Measurements from ENCODE around the gene GEMIN2. TPM values are rescaled to one million over a fixed set of nuclear protein-coding genes. Genes with fewer than 3 reads are reported as not detected.
"Not testable (repeated sequence)": the region's sequence is repeated elsewhere in the genome, so short reads cannot be mapped to it uniquely, and the experiment has no call there.

The GEMIN2 gene
- total RNA-seq, 1 experiment from 2014 or later, result 63.7 TPM

GRCh38 chr14:39109893-39110715 lies 4.0 kb upstream of the GEMIN2 start:
- DNase-seq (ENCODE audit: low spot score), result no peak

- DNase-seq (ENCODE audit: low spot score), result no peak
Measured at GRCh38 chr14:39113685-39114072, 444 bp upstream of the GEMIN2 start.

GRCh38 chr14:39122330-39123138 lies 8.4 kb downstream of the GEMIN2 start:
- DNase-seq (ENCODE audit: low spot score), result no peak

GRCh38 chr14:39137835-39138234 lies 23.7 kb downstream of the GEMIN2 start:
- not testable (repeated sequence) for DNase-seq (ENCODE audit: low spot score)

- no peak for DNase-seq (ENCODE audit: low spot score)
Measured at GRCh38 chr14:39138440-39138839, 24.3 kb downstream of the GEMIN2 start.

- DNase-seq (ENCODE audit: low spot score), result no peak
Measured at GRCh38 chr14:39140170-39140569, 26.0 kb downstream of the GEMIN2 start.

- DNase-seq (ENCODE audit: low spot score), result not testable (repeated sequence)
Measured at GRCh38 chr14:39141623-39142022, 27.5 kb downstream of the GEMIN2 start.

GRCh38 chr14:39143226-39143625 lies 29.1 kb downstream of the GEMIN2 start:
- not testable (repeated sequence) for DNase-seq (ENCODE audit: low spot score)

- DNase-seq (ENCODE audit: low spot score), result no peak
Measured at GRCh38 chr14:39145266-39145966, 31.3 kb downstream of the GEMIN2 start.

- no peak for DNase-seq (ENCODE audit: low spot score)
Measured at GRCh38 chr14:39154594-39155189, 40.6 kb downstream of the GEMIN2 start.

GRCh38 chr14:39157491-39157890 lies 43.4 kb downstream of the GEMIN2 start:
- no peak for DNase-seq (ENCODE audit: low spot score)

- no peak for DNase-seq (ENCODE audit: low spot score)
Measured at GRCh38 chr14:39158222-39158858, 44.2 kb downstream of the GEMIN2 start.

- DNase-seq (ENCODE audit: low spot score), result no peak
Measured at GRCh38 chr14:39160494-39160893, 46.4 kb downstream of the GEMIN2 start.

- not testable (repeated sequence) for DNase-seq (ENCODE audit: low spot score)
Measured at GRCh38 chr14:39167797-39168320, 53.7 kb downstream of the GEMIN2 start.

- DNase-seq (ENCODE audit: low spot score), result no peak
Measured at GRCh38 chr14:39168591-39168990, 54.5 kb downstream of the GEMIN2 start.

GRCh38 chr14:39169541-39169900 lies 55.4 kb downstream of the GEMIN2 start:
- DNase-seq (ENCODE audit: low spot score), result no peak

- no peak for DNase-seq (ENCODE audit: low spot score)
Measured at GRCh38 chr14:39173198-39173597, 59.1 kb downstream of the GEMIN2 start.

- peak; percentile 99 for DNase-seq (ENCODE audit: low spot score)
Measured at GRCh38 chr14:39174560-39175444, 60.7 kb downstream of the GEMIN2 start, which contains the start of gene PNN. TSS of gene PNN (plus strand) at chr14:39175254. CDS start at chr14:39175280, 26 bp downstream.

GRCh38 chr14:39175445-39176262 lies 61.5 kb downstream of the GEMIN2 start:
- peak; percentile 6 for DNase-seq (ENCODE audit: low spot score)
